OCI-LY1 (cell line): Measurements from ENCODE around the gene RPL7A.

Experiments used
- EZH2 ChIP-seq: fragments of 200-600 bp; sonication (generic), shearing (Covaris generic); IDR thresholded peaks from 2 replicates; pipeline ENCODE4 v1.8.0; 2017; ENCODE audit warnings: borderline replicate concordance, mixed run types, mild to moderate bottlenecking, antibody characterized with exemption, low read length, moderate library complexity, mixed read lengths
- TF ChIP-seq, protein P1 (sequence below): fragments of 200-600 bp; sonication (generic), shearing (Covaris generic); IDR thresholded peaks from 2 replicates; pipeline ENCODE4 v1.5.1; 2017; ENCODE audit warnings: mild to moderate bottlenecking, antibody characterized with exemption, low read length, moderate library complexity, mixed read lengths

- TF ChIP-seq, protein P1, sequence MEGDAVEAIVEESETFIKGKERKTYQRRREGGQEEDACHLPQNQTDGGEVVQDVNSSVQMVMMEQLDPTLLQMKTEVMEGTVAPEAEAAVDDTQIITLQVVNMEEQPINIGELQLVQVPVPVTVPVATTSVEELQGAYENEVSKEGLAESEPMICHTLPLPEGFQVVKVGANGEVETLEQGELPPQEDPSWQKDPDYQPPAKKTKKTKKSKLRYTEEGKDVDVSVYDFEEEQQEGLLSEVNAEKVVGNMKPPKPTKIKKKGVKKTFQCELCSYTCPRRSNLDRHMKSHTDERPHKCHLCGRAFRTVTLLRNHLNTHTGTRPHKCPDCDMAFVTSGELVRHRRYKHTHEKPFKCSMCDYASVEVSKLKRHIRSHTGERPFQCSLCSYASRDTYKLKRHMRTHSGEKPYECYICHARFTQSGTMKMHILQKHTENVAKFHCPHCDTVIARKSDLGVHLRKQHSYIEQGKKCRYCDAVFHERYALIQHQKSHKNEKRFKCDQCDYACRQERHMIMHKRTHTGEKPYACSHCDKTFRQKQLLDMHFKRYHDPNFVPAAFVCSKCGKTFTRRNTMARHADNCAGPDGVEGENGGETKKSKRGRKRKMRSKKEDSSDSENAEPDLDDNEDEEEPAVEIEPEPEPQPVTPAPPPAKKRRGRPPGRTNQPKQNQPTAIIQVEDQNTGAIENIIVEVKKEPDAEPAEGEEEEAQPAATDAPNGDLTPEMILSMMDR = no peak
- TF ChIP-seq EZH2 = no peak
Measured at GRCh38 chr9:133397370-133397769, 49.4 kb downstream of the RPL7A start.
